ENCODE data around the gene MTMR12.

- no peak for TF ChIP-seq CTCF (IDR thresholded peaks at IDR 0.05; ENCODE audit: low read depth, low read length)
- TF ChIP-seq MYC (IDR thresholded peaks at IDR 0.05; ENCODE audit: low read depth, low read length) = no peak
Observed at GRCh38 chr5:32187675-32188074, 125.1 kb downstream of the MTMR12 start.
